Spinal cord (tissue), 10 donors: ENCODE data around the gene MYO1B. TPM values are rescaled to one million over a fixed set of nuclear protein-coding genes. Genes with fewer than 3 reads are reported as not detected.

Source experiments
- DNase-seq, 6 donors: peaks; one replicate each; pipeline versions ENCODE4 v3.0.0 to v3.0.0-alpha.2; 2013 to 2015; ENCODE audit warnings: low spot score in 6 of 6, low read depth in 4 of 6
- H3K27ac ChIP-seq: one replicate; pipeline ENCODE4 v1.5.1; 2013; ENCODE audit warnings: low read depth, low read length, control low read depth
- H3K27me3 ChIP-seq: one replicate; pipeline ENCODE4 v1.6.1; 2013; ENCODE audit warnings: low read length; ENCODE audit not compliant: control insufficient read depth, insufficient read depth
- H3K36me3 ChIP-seq: one replicate; pipeline ENCODE4 v1.6.1; 2013; ENCODE audit warnings: low read length; ENCODE audit not compliant: control insufficient read depth, insufficient read depth
- H3K4me1 ChIP-seq: one replicate; pipeline ENCODE4 v1.6.1; 2013; ENCODE audit warnings: low read length; ENCODE audit not compliant: control insufficient read depth, insufficient read depth
- H3K4me3 ChIP-seq: one replicate; pipeline ENCODE4 v1.5.1; 2013; ENCODE audit warnings: low read depth, low read length, control low read depth
- H3K9me3 ChIP-seq: one replicate; pipeline ENCODE4 v1.6.1; 2013; ENCODE audit warnings: low read length; ENCODE audit not compliant: control insufficient read depth, insufficient read depth
- WGBS: methylation state at CpG from one replicate; pipeline ENCODE4 v1.1.5; 2013; ENCODE audit warnings: missing lambda C conversion rate; ENCODE audit not compliant: insufficient coverage; 5-methylcytosine and 5-hydroxymethylcytosine counted together
- polyA plus RNA-seq, 2 donors: library from polyadenylated mRNA; unstranded; fragments of 120-200 nt; gene quantifications; one replicate each; pipeline ENCODE4 v1.2.1, GENCODE V29; 2013; ENCODE audit not compliant: insufficient read length in 2 of 2
- total RNA-seq, 2 donors: library from RNA; depleted of rRNA in 1 of 2; stranded (reverse); fragments of 120-200 nt in 1 of 2; fragments of >200 nt in 1 of 2; gene quantifications; one replicate each; pipeline versions ENCODE4 v1.2.3 to v1.2.4, GENCODE V29; 2013 to 2014
- donor health status: healthy.

MYO1B gene
- total and polyA plus RNA-seq, 4 donors = 33.5 to 67.6 (median 54.5) TPM

- WGBS = 67% methylated on average over 1 of the region's 2 CpGs
- no peak overlapping the region for H3K27ac ChIP-seq
- H3K9me3 ChIP-seq = no peaks in the 10 kb centered on the region
- H3K36me3 ChIP-seq = peaks cover 5% of the 10 kb centered on the region
- H3K4me3 ChIP-seq = no peak overlapping the region
- DNase-seq = no peak
- no peaks in the 10 kb centered on the region for H3K4me1 ChIP-seq
- no peaks in the 10 kb centered on the region for H3K27me3 ChIP-seq
Observed at GRCh38 chr2:191394043-191394442, 148.8 kb downstream of the MYO1B start.

GRCh38 chr2:191396794-191397193 is 151.6 kb downstream of the MYO1B start:
- Histone ChIP-seq H3K27ac (no peak overlapping the region), H3K4me3 (no peak overlapping the region), H3K4me1 (no peaks in the 10 kb centered on the region), H3K27me3 (no peaks in the 10 kb centered on the region), H3K36me3 (no peaks in the 10 kb centered on the region), H3K9me3 (no peaks in the 10 kb centered on the region)
- DNase-seq = no peak
- WGBS = 95% methylated on average over 3 of the region's 5 CpGs

DNA sequence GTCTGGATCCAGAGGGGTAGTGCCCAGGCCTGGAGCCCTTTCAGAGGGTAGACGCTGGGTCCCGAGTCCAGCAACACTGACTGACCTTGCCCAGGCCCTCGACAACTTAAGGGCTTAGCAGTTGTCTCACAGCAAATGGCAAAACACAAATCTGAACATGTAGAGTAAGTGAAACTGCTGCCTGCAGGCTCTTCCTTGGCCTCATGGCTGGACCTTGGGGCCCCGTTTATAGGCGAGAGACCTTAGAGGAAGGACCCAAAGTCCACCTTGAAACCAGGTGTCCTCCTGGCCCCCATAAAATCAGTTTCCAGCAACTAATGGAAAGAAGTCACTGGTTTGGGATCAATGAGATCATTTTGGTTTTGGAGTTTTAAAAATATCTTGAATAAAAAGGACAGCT is 154.4 kb downstream of the MYO1B start:
- Histone ChIP-seq H3K9me3 (no peaks in the 10 kb centered on the region), H3K4me3 (no peak overlapping the region), H3K36me3 (no peaks in the 10 kb centered on the region), H3K4me1 (no peaks in the 10 kb centered on the region), H3K27ac (no peak overlapping the region), H3K27me3 (no peaks in the 10 kb centered on the region)
- DNase-seq = no peak
- WGBS = 100% methylated on average over 5 of the region's 5 CpGs

GRCh38 chr2:191401287-191401686 is 156.1 kb downstream of the MYO1B start:
- DNase-seq = no peak
- H3K4me1 ChIP-seq = no peaks in the 10 kb centered on the region
- no peaks in the 10 kb centered on the region for H3K27me3 ChIP-seq
- WGBS = no CpG with 5 or more reads among the region's 1 CpG
- no peak overlapping the region for H3K4me3 ChIP-seq
- H3K9me3 ChIP-seq = no peaks in the 10 kb centered on the region
- no peaks in the 10 kb centered on the region for H3K36me3 ChIP-seq
- H3K27ac ChIP-seq = no peak overlapping the region

GRCh38 chr2:191402966-191403565 is 157.9 kb downstream of the MYO1B start:
- no peak overlapping the region for H3K27ac ChIP-seq
- no peaks in the 10 kb centered on the region for H3K9me3 ChIP-seq
- 48% methylated on average over 2 of the region's 3 CpGs for WGBS
- no peaks in the 10 kb centered on the region for H3K4me1 ChIP-seq
- no peak overlapping the region for H3K4me3 ChIP-seq
- no peaks in the 10 kb centered on the region for H3K36me3 ChIP-seq
- no peaks in the 10 kb centered on the region for H3K27me3 ChIP-seq
- DNase-seq = no peak

DNA sequence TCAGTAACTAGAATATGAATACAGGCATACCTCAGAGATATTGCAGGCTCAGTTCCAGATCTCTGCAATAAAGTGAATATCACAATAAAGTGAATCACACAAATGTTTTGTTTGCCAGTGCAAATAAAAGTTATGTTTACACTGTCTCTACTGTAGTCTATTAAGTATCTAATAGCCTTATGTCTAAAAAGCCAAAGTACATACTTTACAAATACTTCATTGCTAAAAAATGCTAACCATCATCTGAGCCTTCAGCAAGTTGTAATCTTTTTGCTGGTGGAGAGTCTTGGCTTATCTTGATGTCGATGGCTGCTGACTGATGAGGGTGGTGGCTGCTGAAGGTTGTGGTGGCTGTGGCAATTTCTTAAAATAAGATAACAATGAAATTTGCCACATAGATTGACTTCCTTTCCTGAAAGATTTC is 159.4 kb downstream of the MYO1B start:
- Histone ChIP-seq H3K36me3 (peaks cover 3% of the 10 kb centered on the region), H3K4me3 (no peak overlapping the region), H3K4me1 (no peaks in the 10 kb centered on the region), H3K9me3 (no peaks in the 10 kb centered on the region), H3K27ac (no peak overlapping the region), H3K27me3 (no peaks in the 10 kb centered on the region)
- no CpG with 5 or more reads among the region's 1 CpG for WGBS
- no peak for DNase-seq

- Histone ChIP-seq H3K9me3 (no peaks in the 10 kb centered on the region), H3K36me3 (peaks cover 3% of the 10 kb centered on the region), H3K27ac (no peak overlapping the region), H3K4me3 (no peak overlapping the region), H3K4me1 (no peaks in the 10 kb centered on the region), H3K27me3 (no peaks in the 10 kb centered on the region)
- no CpG with 5 or more reads among the region's 2 CpGs for WGBS
- no peak for DNase-seq
Observed at GRCh38 chr2:191405546-191405945, 160.3 kb downstream of the MYO1B start.

DNA sequence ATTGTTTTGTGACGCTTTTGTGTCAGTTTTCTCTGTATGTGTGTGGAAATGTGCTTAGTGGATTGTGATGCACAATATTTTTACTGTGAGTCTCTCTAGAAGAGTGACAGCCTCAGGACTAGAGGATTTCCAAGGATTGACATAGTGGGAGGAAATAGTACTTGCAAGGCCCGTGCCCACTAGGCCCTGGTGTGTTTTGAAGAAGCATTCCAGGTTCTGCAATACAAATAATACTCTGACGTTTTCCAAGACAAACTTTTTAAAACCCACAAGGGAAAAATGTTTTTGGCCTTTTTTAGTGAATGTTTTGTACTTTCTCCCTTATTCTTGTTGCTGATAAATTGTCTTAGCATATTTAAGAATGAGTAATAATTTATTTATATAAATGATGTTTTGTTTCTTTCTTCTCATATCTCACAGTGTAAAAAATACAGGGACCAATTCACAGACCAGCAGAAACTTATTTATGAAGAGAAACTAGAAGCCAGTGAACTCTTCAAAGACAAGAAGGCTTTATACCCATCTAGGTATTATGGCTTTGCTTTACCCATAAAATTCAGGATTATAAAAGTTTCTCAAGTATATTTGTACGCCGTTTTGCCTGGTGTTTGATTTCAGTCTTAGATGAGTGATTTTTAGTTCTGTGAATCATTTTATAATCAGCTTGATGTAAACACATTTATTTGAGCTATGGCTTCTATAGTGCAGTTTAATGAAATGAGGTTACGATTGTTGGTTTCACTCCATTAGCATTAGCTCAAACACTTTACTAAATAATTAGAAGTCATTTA is 165.6 kb downstream of the MYO1B start:
- Histone ChIP-seq H3K36me3 (peaks cover 3% of the 10 kb centered on the region), H3K9me3 (no peaks in the 10 kb centered on the region), H3K4me1 (no peaks in the 10 kb centered on the region), H3K27me3 (no peaks in the 10 kb centered on the region), H3K4me3 (no peak overlapping the region), H3K27ac (no peak overlapping the region)
- 100% methylated on average over 1 of the region's 6 CpGs for WGBS
- no peak for DNase-seq

DNA sequence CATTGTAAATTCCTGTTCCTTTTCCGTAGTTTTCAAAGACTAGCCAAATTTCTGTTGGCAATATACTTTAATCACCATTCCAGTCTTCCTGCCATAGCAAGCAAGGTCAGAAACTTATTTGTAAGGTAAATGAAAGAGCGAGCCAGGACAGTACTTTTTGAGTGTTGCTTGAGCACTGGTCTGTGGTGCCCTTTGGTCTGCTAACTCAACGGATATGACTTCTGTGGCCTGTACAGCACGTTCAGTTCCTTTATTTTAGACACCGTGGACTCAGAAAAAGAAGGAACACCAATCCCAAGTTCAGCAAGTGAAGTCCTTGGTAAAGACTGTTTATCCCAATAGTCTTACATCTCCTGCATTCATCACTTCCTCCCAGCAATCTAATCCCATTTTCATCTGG is 166.3 kb downstream of the MYO1B start:
- no peak overlapping the region for H3K27ac ChIP-seq

DNA sequence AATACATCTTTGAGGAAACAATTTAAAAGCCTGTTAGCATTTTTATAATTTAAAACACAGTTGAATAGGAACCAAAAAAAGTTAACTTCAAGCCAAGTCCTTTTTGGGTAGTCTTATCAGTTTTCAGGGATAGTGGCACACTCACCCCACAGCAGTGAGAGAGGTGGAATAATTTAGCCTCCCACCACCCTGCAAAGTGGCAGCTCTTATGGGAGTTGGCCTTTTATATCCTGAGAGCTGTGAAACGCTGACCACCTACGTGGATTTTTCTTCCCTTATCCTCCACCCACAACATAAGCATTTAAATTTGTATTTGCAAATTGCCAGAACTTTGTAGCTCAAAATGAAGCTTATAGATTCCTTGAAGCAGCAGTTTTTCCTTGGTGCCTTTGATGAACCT is 167.1 kb downstream of the MYO1B start:
- no CpG with 5 or more reads among the region's 2 CpGs for WGBS
- Histone ChIP-seq H3K9me3 (no peaks in the 10 kb centered on the region), H3K36me3 (peaks cover 3% of the 10 kb centered on the region), H3K27me3 (no peaks in the 10 kb centered on the region), H3K4me1 (no peaks in the 10 kb centered on the region), H3K27ac (no peak overlapping the region), H3K4me3 (no peak overlapping the region)
- DNase-seq = no peak

More for the DNA sequence above, 166.3 kb downstream of the MYO1B start:
- H3K27me3 ChIP-seq = no peaks in the 10 kb centered on the region
- WGBS = 50% methylated on average over 2 of the region's 5 CpGs
- H3K4me3 ChIP-seq = no peak overlapping the region
- H3K4me1 ChIP-seq = no peaks in the 10 kb centered on the region
- DNase-seq = no peak
- H3K9me3 ChIP-seq = no peaks in the 10 kb centered on the region
- H3K36me3 ChIP-seq = peaks cover 3% of the 10 kb centered on the region
